K562 (cell line): Measurements from ENCODE around the gene COPE. TPM values are rescaled to one million over a fixed set of nuclear protein-coding genes. Genes with fewer than 3 reads are reported as not detected.

ENCODE experiments used
- ATAC-seq: fragments of 200-7000 bp; cut with Tn5 transposase; 3 replicates; pipeline ENCODE4 v1.9.1; 2020; ENCODE audit warnings: moderate library complexity
- BruUV-seq: library from RNA; stranded (reverse); fragments of 400-500 nt; replicated peaks from 2 replicates; lab custom pipeline; 2021; lab: Mats Ljungman, UMichigan
- CTCF ChIA-PET: fragments of 300-600 bp; formaldehyde crosslinking; extraction: SDS; loops from one replicate; lab custom pipeline; 2021; ENCODE audit warnings: low intra/inter-chr PET ratio; lab: Yijun Ruan, JAX
- POLR2A ChIA-PET: fragments of 300-600, 350-650 bp; sonication (Branson Sonifier 250); formaldehyde crosslinking; extraction: SDS; loops from one replicate; lab custom pipeline; 2021; ENCODE audit warnings: antibody characterized with exemption, inconsistent platforms; lab: Yijun Ruan, JAX
- DNase-seq, 4 experiments: peaks; one replicate each; pipeline versions ENCODE4 v3.0.0 to v3.0.0-alpha.2; 2011 to 2018; ENCODE audit warnings: low spot score in 3 of 4, mixed read lengths in 3 of 4; ENCODE audit errors: extremely low read depth in 1 of 4
- FAIRE-seq: peaks from 2 replicates; lab custom pipeline; 2011; peaks lifted over from hg19 to GRCh38; lab: Jason Lieb, UNC
- H2AFZ ChIP-seq: 2 replicates; pipeline ENCODE4 v1.6.0; 2011; ENCODE audit warnings: low read depth, low read length, control low read depth, inconsistent platforms
- H3K27ac ChIP-seq: fragments of 200-600 bp; 3 replicates; pipeline ENCODE4 v1.8.0; 2011; ENCODE audit warnings: low read depth, mild to moderate bottlenecking, control low read depth, inconsistent platforms, low read length, moderate library complexity, mixed read lengths; ENCODE audit errors: extremely low read depth
- H3K27me3 ChIP-seq, 2 experiments: fragments of 300-600 bp in 1 of 2; 2 replicates in 1 of 2; 3 replicates in 1 of 2; pipeline versions ENCODE4 v1.6.0 to v1.8.0; 2011; ENCODE audit warnings: inconsistent platforms in 2 of 2, low read length in 2 of 2, mild to moderate bottlenecking in 1 of 2, mixed read lengths in 1 of 2, moderate library complexity in 1 of 2; ENCODE audit not compliant: control insufficient read depth in 2 of 2, insufficient read depth in 2 of 2
- H3K36me3 ChIP-seq: fragments of 300-600 bp; 3 replicates; pipeline ENCODE4 v1.8.0; 2011; ENCODE audit warnings: mild to moderate bottlenecking, low read length, inconsistent platforms; ENCODE audit not compliant: control insufficient read depth, insufficient read depth
- H3K4me1 ChIP-seq, 2 experiments: fragments of 200-600 bp in 1 of 2; replicated peaks in 1 of 2; 2 replicates in 1 of 2; 3 replicates in 1 of 2; pipeline versions ENCODE4 v1.5.1 to v1.8.0; 2011; ENCODE audit warnings: inconsistent platforms in 2 of 2, low read length in 2 of 2, mild to moderate bottlenecking in 1 of 2, mixed read lengths in 1 of 2, moderate library complexity in 1 of 2; ENCODE audit not compliant: control insufficient read depth in 2 of 2, insufficient read depth in 2 of 2
- H3K4me2 ChIP-seq: 2 replicates; pipeline ENCODE4 v1.6.1; 2011; ENCODE audit warnings: low read length, control low read depth, inconsistent platforms, mixed read lengths; ENCODE audit not compliant: insufficient read depth
- H3K4me3 ChIP-seq: fragments of 200-600 bp; sonication (generic), shearing (Covaris generic); 2 replicates; pipeline ENCODE4 v1.5.1; 2016; ENCODE audit warnings: control low read depth, inconsistent platforms
- H3K79me2 ChIP-seq: fragments of 200-600 bp; 3 replicates; pipeline ENCODE4 v1.8.0; 2011; ENCODE audit warnings: low read length, inconsistent platforms; ENCODE audit not compliant: control insufficient read depth, insufficient read depth
- H3K9ac ChIP-seq, 2 experiments: 2 replicates each; pipeline versions ENCODE4 v1.6.0 to v1.6.1; 2011; ENCODE audit warnings: low read depth in 2 of 2, low read length in 2 of 2, control low read depth in 1 of 2, inconsistent platforms in 1 of 2, mild to moderate bottlenecking in 1 of 2, mixed read lengths in 1 of 2; ENCODE audit not compliant: insufficient read depth in 1 of 2
- H3K9me1 ChIP-seq: one replicate; pipeline ENCODE4 v1.6.0; 2011; ENCODE audit warnings: inconsistent platforms, mild to moderate bottlenecking, low read length, moderate library complexity; ENCODE audit not compliant: control insufficient read depth, insufficient read depth
- H3K9me3 ChIP-seq: replicated peaks from 2 replicates; pipeline ENCODE4 v1.5.1; 2011; ENCODE audit warnings: low read depth, low read length, inconsistent platforms; ENCODE audit not compliant: control insufficient read depth, insufficient read depth
- H4K20me1 ChIP-seq: replicated peaks from 2 replicates; pipeline ENCODE4 v1.6.1; 2011; ENCODE audit warnings: low read length, inconsistent platforms, mixed read lengths; ENCODE audit not compliant: control insufficient read depth, insufficient read depth
- ADNP ChIP-seq: fragments of 200-800 bp; sonication (Bioruptor generic); IDR thresholded peaks from 2 replicates; pipeline ENCODE4 v1.6.1; 2016; ENCODE audit warnings: missing genetic modification characterization, missing compliant biosample characterization
- BRF2 ChIP-seq: IDR thresholded peaks from 3 replicates; pipeline ENCODE4 v1.6.1; 2011; ENCODE audit warnings: borderline replicate concordance, mild to moderate bottlenecking; ENCODE audit not compliant: insufficient read length, insufficient read depth
- E2F6 ChIP-seq, 2 experiments: IDR thresholded peaks; 2 replicates each; pipeline ENCODE4 v1.6.1; 2011; ENCODE audit warnings: borderline replicate concordance in 1 of 2, control low read depth in 1 of 2, low read depth in 1 of 2, low read length in 1 of 2, mild to moderate bottlenecking in 1 of 2, mixed read lengths in 1 of 2, moderate library complexity in 1 of 2; ENCODE audit not compliant: insufficient read depth in 1 of 2, insufficient read length in 1 of 2, poor library complexity in 1 of 2, severe bottlenecking in 1 of 2; ENCODE audit errors: extremely low read depth in 1 of 2
- NCOA4 ChIP-seq: fragments of 450-650 bp; IDR thresholded peaks from 2 replicates; pipeline ENCODE4 v1.6.1; 2018; ENCODE audit warnings: mild to moderate bottlenecking; ENCODE audit not compliant: partially characterized antibody
- ZHX1 ChIP-seq: fragments of 150-350 bp; conservative IDR thresholded peaks from 2 replicates; pipeline ENCODE4 v1.6.1; 2014; ENCODE audit warnings: low read length
- WGBS: fragments of 100-300 bp; shearing (Covaris generic); methylation state at CpG from one replicate; pipeline ENCODE4 v1.1.6; 2016; ENCODE audit warnings: low coverage, mixed read lengths; ENCODE audit not compliant: insufficient coverage; ENCODE audit errors: missing lambda C conversion rate; 5-methylcytosine and 5-hydroxymethylcytosine counted together
- in situ Hi-C: fragments of 300-500 bp; cut with MboI; formaldehyde crosslinking; loops from 4 replicates; pipeline ENCODE4 v1.15.0; 2018; ENCODE audit warnings: inconsistent platforms, mixed read lengths
- intact Hi-C: fragments of 100-400 bp; cut with micrococcal nuclease; formaldehyde crosslinking; loops from 2 replicates; pipeline ENCODE4 v1.14.2; 2022
- polyA plus RNA-seq, 8 experiments: library from polyadenylated mRNA; depleted of rRNA in 4 of 8; stranded (reverse) in 5 of 8; unstranded in 3 of 8; fragments of >200 nt; fragmentation: Nextera tagmentation in 2 of 8; fragmentation: Illumina TruSeq in 1 of 8; extraction: Ambion mirVana in 2 of 8; extraction: Trizol in 1 of 8; gene quantifications; 2 replicates each; pipeline versions ENCODE4 v1.2.1 to v1.2.3, GENCODE V29; 2011 to 2014; ENCODE audit warnings: inconsistent platforms in 1 of 8, missing spikeins in 1 of 8
- total RNA-seq, 7 experiments: library from RNA; depleted of rRNA in 6 of 7; stranded (reverse); fragments of >200 nt in 6 of 7; fragmentation: Illumina TruSeq in 2 of 7; extraction: Trizol in 2 of 7; gene quantifications; 2 replicates each; pipeline versions ENCODE4 v1.2.1 to v1.2.3, GENCODE V29; 2011 to 2021; ENCODE audit warnings: low replicate concordance in 1 of 7

COPE gene
- total and polyA plus RNA-seq, 9 of the 15 experiments (the other 6 are each of a cell fraction or from before 2014, with no cell fraction given), result 5.8 to 273 (median 147) TPM

DNA sequence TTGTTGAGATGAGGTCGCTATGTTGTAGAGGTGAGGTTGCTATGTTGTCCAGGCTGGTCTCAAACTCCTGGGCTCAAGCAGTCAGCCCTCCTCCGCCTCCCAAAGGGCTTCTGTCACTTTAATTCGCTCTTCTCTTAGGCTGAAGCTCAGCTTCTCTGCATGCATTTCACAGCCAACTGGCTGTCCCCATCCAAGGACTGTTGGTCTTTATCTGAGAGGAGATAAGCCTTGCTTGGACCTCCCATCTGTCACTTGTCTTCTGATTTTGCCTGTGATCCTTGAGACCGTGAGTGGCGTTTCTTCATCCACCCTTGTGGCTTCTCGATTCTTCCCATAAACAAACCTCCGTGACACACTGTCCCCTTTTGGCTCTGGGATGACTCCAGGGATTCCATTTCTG, 47.6 kb downstream of the COPE start (continued):
- no peak for TF ChIP-seq BRF2
- TF ChIP-seq ZHX1, result no peak
- TF ChIP-seq ADNP (tag), result no peak

GRCh38 chr19:18870531-18871172, 48.5 kb downstream of the COPE start:
- TF ChIP-seq E2F6 (IDR thresholded peaks at IDR 0.05; ENCODE audit: borderline replicate concordance in 1 of 2, extremely low read depth in 1 of 2, insufficient read depth in 1 of 2, insufficient read length in 1 of 2, low read depth in 1 of 2, low read length in 1 of 2, poor library complexity in 1 of 2, severe bottlenecking in 1 of 2), result peak; percentile 19 to 26
- no peak for TF ChIP-seq NCOA4
- TF ChIP-seq, all 486 proteins: peak for 1
- ATAC-seq (no peak), DNase-seq (no peak), FAIRE-seq (no peak)
- Histone ChIP-seq H3K27ac (no peak overlapping the region), H3K4me1 (peaks cover 8 to 49% of the 10 kb centered on the region in 2 experiments), H2AFZ (no peak overlapping the region), H3K27me3 (no peaks in the 10 kb centered on the region), H3K4me2 (no peak overlapping the region), H3K9ac (peak overlapping the region in 1 of 2 experiments; percentile 68; a peak in 2 of 4 replicates), H3K36me3 (peaks cover 28% of the 10 kb centered on the region; the same call in 2 of the 3 replicates), H3K4me3 (no peak overlapping the region), H3K9me1 (peaks cover under 1% of the 10 kb centered on the region), H4K20me1 (0 out of 2 replicates have a peak, but pooled peaks cover 6% of the 10 kb centered on the region), H3K79me2 (no peaks in the 10 kb centered on the region), H3K9me3 (no peaks in the 10 kb centered on the region)
- ChIA-PET CTCF (no interaction called here), POLR2A (interaction anchor here (0.5 to 1.6 kb wide), 3 partner anchors 14 to 198 kb away, joined by 3 to 8 read pairs (median 3); no protein-coding TSS in a partner anchor)
- intact Hi-C loops, result no loop called here
- no TSS peak for BruUV-seq
- in situ Hi-C loops, result no loop called here
- WGBS, result 83% methylated on average over 11 of the region's 25 CpGs
